Epithelial cell of esophagus (primary cell): ENCODE data around the gene EIF5B.

Experiments used
- DNase-seq: peaks from one replicate; pipeline ENCODE4 v3.0.0; 2010; ENCODE audit warnings: low read depth
- H3K4me3 ChIP-seq: 2 replicates; pipeline ENCODE4 v1.5.1; 2011; ENCODE audit warnings: mild to moderate bottlenecking, low read length, control low read depth
- TF ChIP-seq, protein P1 (sequence below): IDR thresholded peaks from 2 replicates; pipeline ENCODE4 v1.5.1; 2011; ENCODE audit warnings: low read depth, mild to moderate bottlenecking, low read length, control low read depth, inconsistent platforms; ENCODE audit not compliant: insufficient read depth; ENCODE audit errors: missing control alignments

Gene EIF5B

DNA sequence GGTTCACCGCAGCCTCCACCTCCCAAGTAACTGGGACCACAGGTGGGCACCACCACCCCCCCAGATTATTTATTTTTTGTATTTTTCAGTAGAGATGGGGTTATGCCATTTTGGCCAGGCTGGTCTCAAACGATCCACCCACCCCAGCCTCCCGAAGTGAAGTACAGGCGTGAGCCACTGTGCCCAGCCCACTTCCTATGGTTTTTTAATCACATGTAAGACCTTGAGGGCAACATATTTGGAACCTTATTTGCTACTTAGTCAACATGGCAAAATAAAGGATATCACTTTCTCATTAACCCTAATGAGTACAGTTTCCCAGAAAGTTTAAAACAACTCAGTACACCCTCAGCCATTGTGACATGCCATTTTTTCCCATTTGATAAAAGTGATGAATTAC is 64.7 kb downstream of the EIF5B start:
- TF ChIP-seq, protein P1, sequence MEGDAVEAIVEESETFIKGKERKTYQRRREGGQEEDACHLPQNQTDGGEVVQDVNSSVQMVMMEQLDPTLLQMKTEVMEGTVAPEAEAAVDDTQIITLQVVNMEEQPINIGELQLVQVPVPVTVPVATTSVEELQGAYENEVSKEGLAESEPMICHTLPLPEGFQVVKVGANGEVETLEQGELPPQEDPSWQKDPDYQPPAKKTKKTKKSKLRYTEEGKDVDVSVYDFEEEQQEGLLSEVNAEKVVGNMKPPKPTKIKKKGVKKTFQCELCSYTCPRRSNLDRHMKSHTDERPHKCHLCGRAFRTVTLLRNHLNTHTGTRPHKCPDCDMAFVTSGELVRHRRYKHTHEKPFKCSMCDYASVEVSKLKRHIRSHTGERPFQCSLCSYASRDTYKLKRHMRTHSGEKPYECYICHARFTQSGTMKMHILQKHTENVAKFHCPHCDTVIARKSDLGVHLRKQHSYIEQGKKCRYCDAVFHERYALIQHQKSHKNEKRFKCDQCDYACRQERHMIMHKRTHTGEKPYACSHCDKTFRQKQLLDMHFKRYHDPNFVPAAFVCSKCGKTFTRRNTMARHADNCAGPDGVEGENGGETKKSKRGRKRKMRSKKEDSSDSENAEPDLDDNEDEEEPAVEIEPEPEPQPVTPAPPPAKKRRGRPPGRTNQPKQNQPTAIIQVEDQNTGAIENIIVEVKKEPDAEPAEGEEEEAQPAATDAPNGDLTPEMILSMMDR: no peak
- DNase-seq: no peak

GRCh38 chr2:99403084-99403483 is 65.9 kb downstream of the EIF5B start:
- no peak overlapping the region for H3K4me3 ChIP-seq
- TF ChIP-seq, protein P1: no peak
- DNase-seq: peak; percentile 12

More for the DNA sequence above, 64.7 kb downstream of the EIF5B start:
- no peak overlapping the region for H3K4me3 ChIP-seq

- TF ChIP-seq, protein P1: no peak
- no peak overlapping the region for H3K4me3 ChIP-seq
- DNase-seq: no peak
Observed at GRCh38 chr2:99403524-99403923, 66.3 kb downstream of the EIF5B start.

- no peak overlapping the region for H3K4me3 ChIP-seq
- peak; percentile 87 for DNase-seq
- TF ChIP-seq, protein P1: no peak
Observed at GRCh38 chr2:99404039-99404796, 67.0 kb downstream of the EIF5B start.

DNA sequence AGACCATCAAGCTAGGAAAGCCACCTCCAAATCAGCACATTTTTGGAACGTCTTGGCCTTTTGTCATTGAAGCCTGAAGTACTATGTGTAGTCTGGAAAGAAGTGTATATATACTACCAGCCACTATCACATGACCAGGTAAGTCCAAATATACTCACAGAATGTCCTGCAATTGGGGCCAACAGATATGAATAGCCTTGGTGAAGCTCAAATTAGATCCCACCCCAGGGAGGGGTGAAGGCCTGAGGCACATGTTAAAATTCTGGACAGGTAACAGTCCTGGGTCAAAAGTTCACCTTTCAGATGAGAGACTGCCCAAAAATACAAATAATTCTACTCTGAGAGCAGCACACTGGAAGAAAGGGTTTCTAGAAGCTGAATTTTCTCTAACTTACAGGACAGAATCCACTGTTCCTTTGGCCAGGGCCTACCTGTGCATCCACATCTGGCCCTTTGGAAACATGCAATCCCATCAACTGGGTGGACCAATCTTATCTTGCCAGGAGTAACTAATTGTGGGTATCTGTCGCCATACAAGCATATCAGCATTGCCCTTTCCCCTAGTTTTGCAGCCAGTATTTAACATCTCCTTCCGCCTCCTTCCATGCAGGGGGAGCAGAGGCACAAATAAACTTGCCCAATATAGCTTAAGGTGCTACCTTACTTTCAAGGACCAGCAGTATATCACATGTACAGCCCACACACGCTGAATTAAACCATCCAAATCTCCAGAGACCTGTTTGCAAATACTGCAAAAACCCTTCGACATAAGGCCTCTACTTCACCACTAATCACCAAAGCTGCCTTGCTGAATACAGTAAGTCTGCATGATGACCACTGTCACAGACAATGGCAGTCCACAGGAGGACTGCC is 67.8 kb downstream of the EIF5B start:
- TF ChIP-seq, protein P1: no peak
- no peak for DNase-seq
- H3K4me3 ChIP-seq: no peak overlapping the region

DNA sequence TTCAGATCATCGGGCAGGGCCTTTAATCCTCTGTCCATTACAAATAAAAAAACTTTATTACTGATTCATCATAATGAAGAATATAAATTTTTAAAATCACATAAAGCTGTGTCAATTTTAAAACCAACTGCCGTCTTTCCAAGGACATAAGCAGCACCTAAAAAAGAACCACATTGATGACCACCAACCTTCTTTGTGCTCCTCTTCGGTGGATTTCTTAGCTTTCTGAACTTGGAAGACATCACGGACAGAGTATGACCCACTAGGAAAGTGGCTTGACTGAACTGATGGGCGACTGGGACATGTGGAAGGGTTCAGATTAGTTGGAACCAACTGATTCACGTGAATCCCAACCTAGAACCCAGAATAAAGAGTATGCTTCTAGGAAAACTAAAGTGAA is 68.9 kb downstream of the EIF5B start:
- no peak overlapping the region for H3K4me3 ChIP-seq
- DNase-seq: no peak
- TF ChIP-seq, protein P1: no peak

DNA sequence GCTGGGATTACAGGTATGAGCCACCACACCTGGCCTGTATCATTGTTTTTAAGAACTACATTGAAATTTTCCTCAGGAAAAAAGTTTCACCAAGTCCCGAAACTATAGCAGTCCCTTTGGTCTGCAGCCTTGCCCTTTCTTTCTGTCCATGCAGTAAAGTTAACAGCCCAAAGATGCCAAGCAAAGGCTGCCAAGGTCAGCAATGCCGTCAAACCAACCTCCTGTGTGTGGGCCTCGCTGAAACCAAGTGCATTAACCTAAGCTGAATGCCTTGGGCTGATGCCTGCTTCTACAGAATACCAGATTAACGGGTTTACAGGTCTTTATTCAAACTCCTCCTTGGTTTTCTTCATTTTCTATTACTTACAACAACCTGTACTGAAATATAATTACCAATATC is 73.1 kb downstream of the EIF5B start:
- no peak overlapping the region for H3K4me3 ChIP-seq
- TF ChIP-seq, protein P1: no peak
- DNase-seq: no peak
